GM18867 (cell line): ENCODE data around the gene HRAS.
A peak's percentile ranks its signal among the peaks of the same experiment; 100 is the strongest.

ENCODE experiments used
- ATAC-seq: cut with Tn5 transposase; IDR thresholded peaks from one replicate; pipeline ENCODE4 v1.9.1; 2021; ENCODE audit warnings: mild to moderate bottlenecking, moderate library complexity; ENCODE audit not compliant: unreplicated experiment

HRAS gene

DNA sequence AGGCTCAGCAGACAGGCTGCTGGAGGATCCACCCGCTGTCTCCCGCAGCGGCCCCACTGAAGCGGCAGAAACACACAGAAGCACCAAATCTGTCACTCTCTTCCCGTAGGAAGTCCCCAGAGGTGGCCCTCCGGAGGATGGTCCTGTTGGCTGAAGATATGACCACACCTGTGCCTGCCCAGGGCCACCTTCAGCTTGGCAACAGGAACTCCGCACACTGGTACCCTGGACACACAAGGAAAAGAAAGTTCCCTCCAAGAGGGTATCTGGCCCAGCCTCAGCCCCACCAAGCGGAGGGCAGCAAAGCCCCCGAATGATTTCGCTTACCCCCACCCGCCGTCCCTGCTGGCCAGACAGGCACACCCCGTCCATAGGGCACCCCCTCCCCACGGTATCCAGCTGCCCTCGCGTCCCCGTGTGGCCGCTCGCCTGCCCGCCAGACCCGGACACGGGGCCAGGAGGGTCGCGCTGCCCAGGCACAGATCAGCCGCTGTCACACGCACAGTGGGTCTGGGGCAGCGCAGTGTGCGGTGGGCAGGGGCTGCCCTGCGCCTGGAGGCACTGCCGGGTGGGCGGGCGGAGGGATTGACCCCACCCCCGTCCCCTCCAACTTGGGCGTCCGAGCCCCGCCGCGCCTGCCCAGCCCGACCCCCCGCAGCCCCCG is 32.4 kb upstream of the HRAS start:
- no peak for ATAC-seq

DNA sequence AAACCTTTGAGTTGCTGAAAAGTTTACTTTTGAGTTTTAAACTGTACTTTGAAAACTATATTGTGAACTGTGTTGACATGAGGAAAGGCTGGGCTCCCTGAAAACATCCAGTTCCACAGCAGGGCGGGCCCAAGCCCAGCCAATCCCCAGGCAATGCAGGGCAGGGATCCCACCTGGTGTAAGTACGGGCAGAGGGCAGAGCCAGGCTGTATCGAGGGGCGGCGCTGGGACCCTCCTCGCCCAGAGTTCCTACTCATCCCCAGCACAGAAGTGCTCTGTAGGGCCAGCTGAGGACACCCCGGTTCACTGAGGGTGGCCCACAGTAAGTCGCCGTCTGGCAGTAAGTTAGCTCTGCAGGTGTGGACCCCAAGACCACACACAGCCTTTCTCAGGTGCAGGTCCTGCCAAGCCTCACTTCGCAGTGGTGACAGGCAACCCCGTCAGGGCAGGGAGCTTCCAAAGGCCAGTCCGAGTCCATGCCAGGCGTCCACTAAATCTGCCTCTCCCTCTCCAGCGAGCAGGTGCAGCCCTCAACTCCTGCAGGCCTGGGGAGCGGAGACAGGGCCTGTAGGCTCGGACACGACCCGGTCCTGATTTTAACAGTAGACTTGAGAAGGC is 31.7 kb upstream of the HRAS start:
- ATAC-seq, result no peak

DNA sequence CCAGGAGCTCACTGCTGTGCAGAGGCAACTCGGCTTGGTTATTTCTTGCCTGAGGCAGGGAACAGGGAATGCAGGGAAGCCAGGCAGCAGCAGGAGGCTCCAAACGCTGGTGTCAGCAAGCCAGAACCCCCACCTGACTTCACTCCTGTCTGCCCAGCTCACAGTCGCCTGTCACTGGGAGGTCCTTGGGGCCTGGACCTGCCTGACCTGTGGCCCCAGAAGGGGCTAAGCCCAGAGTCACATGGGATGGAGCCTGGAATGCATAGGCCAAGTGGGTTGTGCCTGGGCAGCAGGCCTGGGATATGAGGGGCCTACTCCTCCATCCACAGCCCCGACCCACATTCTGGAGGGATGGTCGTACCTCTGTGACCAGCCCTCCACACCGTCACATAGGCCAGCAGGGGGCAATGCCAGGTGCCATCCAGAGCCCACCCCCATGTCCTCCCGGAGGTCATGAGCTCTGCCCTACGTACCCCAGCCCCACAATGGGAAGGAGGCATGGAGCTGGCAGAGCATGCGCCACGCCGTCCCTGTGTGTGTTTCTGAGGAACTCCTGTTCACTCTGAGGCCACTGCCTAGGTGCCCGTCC is 30.6 kb upstream of the HRAS start:
- no peak for ATAC-seq

DNA sequence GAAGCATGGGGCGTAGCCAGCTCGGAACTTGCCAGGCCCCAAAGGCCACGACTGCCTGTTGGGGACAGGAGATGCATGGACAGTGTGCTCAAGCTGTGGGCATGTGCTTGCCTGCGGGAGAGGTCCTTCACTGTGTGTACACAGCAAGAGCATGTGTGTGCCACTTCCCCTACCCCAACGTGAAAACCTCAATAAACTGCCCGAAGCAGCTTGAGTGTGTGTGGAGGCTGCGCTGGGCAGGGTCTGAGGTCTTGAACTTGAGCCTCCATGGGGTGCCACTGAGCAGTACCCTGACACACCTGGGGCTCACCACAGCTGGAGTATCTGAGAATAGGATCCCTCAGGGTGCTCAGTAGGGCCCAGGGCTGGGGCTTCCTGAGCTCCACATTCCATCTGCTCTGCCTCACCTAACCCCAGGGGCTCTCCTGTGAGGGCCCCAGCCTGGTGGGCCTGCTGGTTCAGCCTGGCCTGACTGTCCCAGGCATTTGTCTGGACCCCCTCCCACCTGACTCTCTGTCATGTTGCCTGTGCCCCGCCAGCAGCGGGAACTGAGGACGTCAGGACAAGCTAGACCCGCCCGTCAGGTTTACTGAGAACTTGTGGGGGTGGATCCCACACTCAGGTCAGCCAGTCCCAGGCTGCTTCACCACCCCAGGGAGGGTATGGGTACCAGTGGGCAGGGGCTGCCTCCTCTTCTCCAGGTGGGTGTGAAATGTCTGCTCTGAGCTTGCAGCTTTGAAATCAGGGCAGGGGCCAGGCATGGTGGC is 28.6 kb upstream of the HRAS start:
- ATAC-seq, result no peak

GRCh38 chr11:563066-563811 is 27.9 kb upstream of the HRAS start:
- ATAC-seq, result no peak

DNA sequence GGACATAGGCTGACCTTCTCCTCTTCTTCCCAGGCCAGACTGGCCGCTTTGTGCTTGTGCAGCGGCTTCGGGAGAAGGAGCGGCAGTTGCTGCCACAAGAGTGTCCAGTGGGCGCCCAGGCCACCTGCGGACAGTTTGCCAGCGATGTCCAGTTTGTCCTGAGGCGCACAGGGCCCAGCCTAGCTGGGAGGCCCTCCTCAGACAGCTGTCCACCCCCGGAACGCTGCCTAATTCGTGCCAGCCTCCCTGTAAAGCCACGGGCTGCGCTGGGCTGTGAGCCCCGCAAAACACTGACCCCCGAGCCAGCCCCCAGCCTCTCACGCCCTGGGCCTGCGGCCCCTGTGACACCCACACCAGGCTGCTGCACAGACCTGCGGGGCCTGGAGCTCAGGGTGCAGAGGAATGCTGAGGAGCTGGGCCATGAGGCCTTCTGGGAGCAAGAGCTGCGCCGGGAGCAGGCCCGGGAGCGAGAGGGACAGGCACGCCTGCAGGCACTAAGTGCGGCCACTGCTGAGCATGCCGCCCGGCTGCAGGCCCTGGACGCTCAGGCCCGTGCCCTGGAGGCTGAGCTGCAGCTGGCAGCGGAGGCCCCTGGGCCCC is 26.8 kb upstream of the HRAS start:
- no peak for ATAC-seq

GRCh38 chr11:561148-562003 is 26.0 kb upstream of the HRAS start:
- ATAC-seq, result peak; percentile 31

DNA sequence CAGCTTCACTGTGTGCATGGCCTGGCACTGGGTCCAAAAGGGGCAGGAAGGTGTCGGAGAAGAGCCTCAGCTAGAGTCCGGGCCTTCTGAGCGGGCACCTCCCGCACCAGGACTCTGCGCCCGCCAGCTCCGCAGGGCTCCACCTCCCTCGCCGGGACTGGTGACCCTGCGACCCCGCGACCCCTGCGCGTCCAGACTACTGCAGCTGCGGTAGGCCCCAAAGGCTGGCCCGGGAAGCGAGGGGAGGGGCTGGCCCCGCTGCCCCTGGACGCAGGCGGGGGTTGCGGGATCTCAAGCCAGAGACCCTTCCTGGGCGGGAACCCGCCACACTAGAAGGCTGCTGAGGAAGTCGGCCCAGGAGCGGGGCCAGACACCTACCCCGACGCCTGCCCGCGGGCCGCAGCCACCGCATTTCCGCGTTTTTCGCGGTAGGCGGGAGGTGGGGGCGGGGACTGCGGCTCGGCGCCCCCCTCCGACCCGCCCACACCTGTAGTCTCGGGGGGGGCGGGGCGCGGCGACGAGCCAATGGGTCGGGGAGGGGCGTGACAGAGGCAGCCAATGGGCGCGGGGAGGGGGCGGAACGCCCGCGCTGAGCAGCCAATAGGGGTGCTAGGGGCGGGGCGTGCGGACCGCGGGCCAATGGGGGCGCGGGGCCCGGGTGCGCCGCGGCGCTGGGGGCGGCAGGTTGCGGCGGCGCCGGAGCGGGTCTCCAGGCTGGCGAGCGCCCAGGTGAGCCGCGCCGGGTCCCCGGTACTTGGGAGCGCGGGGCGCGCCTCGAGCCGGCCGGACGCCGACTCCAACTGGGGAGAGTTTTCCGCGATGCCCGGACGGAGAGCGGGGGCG is 25.1 kb upstream of the HRAS start, which contains the start of the genes LMNTD2 and RASSF7:
Gene LMNTD2, minus strand, starts transcription at position 434 of the 843 bp plus-strand sequence. Its CDS starts 22 bp downstream, at position 412.
Gene RASSF7, plus strand, starts transcription at position 666 of the 843 bp plus-strand sequence. CDS start 799 bp downstream, outside the sequence.
- peak; percentile 74 for ATAC-seq

DNA sequence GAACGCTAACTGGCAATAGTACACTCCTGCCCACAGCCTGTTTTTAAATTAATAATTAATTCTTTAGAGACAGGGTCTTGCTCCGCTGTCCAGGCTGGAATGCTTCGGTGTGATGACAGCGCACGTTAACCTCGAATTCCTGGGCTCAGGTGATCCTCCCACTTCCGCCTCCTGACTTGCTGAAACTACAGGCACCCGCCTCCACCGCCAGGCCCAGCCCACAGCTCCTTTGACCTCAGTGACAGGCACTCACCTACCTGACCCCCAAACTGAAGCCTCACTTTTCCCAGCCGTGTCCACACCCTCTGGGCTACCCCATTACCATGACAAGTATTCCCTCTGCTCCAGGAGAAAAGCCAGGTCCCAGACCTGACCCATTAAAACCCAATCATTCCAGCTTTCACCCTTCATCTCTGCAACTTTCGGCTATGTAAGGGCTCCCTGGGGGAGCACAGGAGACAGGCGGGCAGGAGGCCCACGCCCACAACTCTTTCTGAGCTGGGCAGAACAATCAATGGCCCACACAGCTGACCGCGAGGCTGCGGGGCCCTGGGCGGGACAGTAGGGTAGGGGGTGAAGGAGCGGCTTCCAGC is 24.4 kb upstream of the HRAS start:
- ATAC-seq, result no peak

DNA sequence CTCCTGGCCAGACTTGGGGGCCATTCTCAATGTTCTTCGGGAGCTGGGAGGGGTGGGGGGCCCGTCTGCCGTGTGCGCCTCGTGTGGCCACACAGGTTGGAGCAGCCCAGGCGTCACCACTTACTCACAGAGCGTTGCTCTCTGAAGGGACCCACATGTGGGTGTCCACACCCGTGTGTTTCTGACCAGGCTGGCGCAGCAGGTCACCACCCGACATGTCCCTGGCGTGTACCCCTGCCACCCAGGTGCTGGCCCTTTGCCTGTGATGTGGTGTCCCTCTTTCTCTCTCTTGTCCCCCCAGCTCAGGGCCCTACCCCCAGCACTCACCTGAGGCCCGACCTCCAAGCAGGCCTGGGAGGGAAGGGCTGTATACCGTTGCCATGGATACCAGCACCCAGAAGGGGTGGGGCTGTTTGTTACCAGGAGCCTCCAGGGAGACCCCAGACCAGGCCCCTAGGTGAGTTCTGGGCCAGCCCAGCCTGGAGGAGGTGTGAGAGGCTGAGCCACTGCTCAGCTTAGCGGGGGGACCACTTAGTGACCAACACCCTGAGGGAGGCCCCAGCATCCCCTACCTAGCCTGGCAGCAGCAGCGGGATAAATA is 23.7 kb upstream of the HRAS start:
- no peak for ATAC-seq

- no peak for ATAC-seq
Measured at GRCh38 chr11:558503-558902, 23.1 kb upstream of the HRAS start.

GRCh38 chr11:557328-558132 is 22.2 kb upstream of the HRAS start:
- no peak for ATAC-seq

DNA sequence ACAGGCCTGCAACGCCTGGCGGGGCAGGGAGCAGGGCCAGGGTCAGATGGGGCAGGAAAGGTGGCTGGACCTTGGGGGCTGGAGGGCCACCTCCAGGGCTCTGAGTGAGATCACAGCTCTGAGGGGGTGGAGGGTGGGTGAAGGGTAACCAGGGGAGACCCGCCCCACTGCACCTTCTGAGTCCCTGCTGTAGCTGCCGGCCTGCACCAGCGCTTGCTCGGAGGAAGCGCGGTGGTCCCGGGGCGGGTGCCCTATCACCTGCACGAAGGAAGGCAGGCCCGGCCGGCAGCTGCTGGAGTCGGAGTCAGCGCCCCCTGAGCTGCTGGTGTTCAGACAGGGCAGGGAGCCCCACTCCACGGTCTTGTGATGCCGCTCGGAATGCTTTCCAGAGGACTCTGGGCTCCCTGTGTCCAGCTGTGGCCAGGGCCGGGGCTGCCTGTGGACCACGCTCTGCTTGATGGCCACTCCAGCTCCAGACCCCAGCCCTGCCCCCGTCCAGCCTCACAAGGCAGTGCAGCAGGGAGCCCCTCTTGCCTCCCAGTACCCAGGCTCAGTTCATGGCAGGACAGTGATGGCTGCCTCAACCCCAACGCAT is 21.4 kb upstream of the HRAS start:
- ATAC-seq, result no peak

GRCh38 chr11:555780-556661 is 20.6 kb upstream of the HRAS start:
- ATAC-seq, result no peak

DNA sequence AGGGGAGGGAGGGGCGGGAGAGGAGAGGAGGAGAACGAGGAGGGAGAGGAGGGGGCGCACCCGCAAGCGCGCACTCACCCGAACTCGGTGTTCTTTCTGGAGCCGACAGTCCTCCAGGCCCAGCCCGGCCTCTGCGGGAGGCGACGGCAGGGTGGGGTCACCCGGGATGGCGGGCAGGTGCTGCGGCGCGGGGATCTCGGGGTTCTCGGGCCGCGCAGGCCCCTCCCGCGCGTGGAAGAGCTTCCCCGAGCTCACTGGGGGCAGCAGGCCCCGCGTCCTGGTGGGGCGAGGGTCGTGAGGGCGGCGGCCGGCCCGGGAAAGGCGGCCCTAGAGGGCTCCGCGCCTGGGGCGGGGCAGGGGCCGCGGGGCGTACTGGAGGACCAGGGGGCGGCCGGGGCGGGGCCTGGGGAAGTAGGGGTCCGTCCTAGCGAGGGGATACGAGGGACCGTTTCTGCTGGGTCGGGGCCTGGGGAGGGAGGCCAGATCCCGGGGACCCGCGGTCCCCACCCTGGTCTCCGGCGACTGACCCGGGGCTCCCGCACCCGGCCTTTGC is 19.9 kb upstream of the HRAS start:
- no peak for ATAC-seq
